Measurements from ENCODE around the gene SAP130.

SAP130 gene

DNA sequence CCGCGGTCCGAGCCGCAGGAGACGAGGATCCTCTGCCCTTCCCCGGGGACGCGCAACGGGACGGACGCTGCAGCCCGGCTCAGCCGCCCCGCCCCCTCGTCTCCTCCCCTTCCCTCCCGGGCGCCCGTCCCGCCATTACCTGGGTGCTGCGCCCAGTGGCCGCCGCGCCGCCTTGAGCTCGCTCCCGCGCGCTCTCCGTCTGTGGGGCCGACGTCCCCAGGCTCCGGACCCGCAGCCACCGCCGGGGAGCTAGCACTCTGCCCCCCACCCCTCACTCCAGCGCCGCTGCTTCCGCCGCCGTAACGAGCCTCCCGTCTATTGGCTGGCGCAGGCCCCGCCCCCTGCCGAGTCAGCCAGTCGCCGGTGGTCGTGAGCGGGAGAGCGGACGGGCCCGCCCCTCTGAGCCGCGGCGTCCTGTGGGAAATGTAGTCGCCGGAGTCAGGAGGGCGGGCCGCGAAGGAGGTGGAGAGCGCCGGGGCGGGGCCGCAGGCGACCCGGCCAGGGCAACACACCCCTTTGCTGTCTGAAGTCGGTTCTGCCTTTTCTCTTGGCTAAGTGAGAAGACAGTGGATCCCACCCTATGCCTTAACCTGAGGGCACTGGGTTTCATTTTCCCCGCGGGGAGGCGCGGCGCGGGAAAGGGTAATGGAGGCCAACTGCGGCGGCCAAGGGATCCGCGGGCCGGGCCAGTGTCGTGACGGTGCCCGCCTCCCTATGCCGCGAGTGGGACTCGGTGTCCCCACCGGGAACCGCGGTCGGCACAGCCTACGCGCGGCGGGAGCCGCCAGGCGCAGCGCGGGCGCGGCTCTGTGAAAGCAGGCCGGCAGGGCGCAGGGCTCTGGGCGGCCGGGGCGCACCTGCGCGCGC is at the start of gene SAP130:
SAP130 (minus strand) TSS at position 259 of the 867 bp plus-strand sequence. CDS start 1,767 bp downstream, outside the sequence.
- Histone ChIP-seq H3K27me3 (ENCODE audit: insufficient read depth, low read depth, severe bottlenecking) (no peaks in the 10 kb centered on the region), H3K36me3 (peaks cover 15% of the 10 kb centered on the region), H3K4me3 (ENCODE audit: low read depth, low read length) (peak within 1 kb of the TSS; percentile 91), H3K9me3 (ENCODE audit: severe bottlenecking) (peaks cover 7% of the 10 kb centered on the region), H3K27ac (peak within 1 kb of the TSS; percentile 89)
- TF ChIP-seq, protein P1, sequence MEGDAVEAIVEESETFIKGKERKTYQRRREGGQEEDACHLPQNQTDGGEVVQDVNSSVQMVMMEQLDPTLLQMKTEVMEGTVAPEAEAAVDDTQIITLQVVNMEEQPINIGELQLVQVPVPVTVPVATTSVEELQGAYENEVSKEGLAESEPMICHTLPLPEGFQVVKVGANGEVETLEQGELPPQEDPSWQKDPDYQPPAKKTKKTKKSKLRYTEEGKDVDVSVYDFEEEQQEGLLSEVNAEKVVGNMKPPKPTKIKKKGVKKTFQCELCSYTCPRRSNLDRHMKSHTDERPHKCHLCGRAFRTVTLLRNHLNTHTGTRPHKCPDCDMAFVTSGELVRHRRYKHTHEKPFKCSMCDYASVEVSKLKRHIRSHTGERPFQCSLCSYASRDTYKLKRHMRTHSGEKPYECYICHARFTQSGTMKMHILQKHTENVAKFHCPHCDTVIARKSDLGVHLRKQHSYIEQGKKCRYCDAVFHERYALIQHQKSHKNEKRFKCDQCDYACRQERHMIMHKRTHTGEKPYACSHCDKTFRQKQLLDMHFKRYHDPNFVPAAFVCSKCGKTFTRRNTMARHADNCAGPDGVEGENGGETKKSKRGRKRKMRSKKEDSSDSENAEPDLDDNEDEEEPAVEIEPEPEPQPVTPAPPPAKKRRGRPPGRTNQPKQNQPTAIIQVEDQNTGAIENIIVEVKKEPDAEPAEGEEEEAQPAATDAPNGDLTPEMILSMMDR (IDR thresholded peaks at IDR 0.05; ENCODE audit: low read depth, low read length), result no peak
- DNase-seq, result peak; percentile 99

DNA sequence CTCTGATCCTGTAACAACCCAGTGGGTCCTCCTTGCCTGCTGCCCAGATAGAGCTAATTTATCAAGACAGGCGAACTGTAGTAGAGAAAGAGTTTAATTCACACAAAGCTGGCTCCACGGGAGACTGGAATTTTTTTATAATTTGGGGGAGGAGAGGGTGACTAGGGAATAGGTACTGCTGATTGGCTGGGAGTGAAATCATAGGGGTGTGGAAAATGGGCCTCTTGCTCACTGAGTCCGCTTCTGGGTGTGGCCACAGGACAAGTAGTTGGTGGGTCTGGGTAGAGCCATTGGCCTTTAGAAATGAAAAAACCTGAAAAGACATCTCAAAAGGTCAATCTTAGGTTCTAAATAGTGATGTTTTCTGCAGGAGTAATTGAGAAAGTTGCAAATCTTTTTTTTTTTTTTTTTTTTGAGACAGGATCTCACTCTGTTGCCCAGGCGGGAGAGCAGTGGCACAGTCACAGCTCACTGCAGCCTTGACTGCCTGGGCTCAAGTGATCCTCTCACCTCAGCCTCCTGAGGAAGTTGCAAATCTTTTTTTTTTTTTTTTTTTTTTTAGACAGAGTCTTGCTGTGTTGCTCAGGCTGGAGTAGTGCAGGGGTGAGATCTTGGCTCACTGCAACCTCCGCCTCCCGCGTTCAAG is 48.7 kb upstream of the SAP130 start:
- TF ChIP-seq, protein P1 (IDR thresholded peaks at IDR 0.05; ENCODE audit: low read depth, low read length), result no peak
- no peak for DNase-seq
- Histone ChIP-seq H3K9me3 (ENCODE audit: severe bottlenecking) (peaks cover 2% of the 10 kb centered on the region), H3K4me3 (ENCODE audit: low read depth, low read length) (no peak overlapping the region), H3K27ac (no peak overlapping the region), H3K27me3 (ENCODE audit: insufficient read depth, low read depth, severe bottlenecking) (no peaks in the 10 kb centered on the region), H3K36me3 (no peaks in the 10 kb centered on the region)

DNA sequence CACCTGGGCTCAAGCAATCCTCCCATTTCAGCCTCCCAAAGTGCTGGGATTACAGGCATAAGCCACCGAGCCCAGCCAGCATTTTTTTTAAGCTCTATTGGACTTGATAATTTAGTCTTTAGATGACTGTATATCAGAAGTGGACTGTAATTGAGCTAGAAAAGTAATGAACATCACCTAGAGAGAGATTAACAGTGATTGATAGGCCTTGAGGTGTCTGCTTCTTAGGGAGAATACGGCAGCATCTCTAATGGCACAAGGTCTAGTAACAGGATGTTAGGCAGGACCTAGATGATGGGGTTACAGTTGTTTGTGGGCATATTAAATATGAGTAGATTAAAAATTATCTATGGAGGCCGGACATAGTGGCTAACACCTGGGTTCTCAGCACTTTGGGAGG is 45.4 kb upstream of the SAP130 start:
- Histone ChIP-seq H3K9me3 (ENCODE audit: severe bottlenecking) (peaks cover 25% of the 10 kb centered on the region), H3K4me3 (ENCODE audit: low read depth, low read length) (no peak overlapping the region), H3K36me3 (no peaks in the 10 kb centered on the region), H3K27me3 (ENCODE audit: insufficient read depth, low read depth, severe bottlenecking) (no peaks in the 10 kb centered on the region), H3K27ac (no peak overlapping the region)
- no peak for DNase-seq
- TF ChIP-seq, protein P1 (IDR thresholded peaks at IDR 0.05; ENCODE audit: low read depth, low read length), result no peak

DNA sequence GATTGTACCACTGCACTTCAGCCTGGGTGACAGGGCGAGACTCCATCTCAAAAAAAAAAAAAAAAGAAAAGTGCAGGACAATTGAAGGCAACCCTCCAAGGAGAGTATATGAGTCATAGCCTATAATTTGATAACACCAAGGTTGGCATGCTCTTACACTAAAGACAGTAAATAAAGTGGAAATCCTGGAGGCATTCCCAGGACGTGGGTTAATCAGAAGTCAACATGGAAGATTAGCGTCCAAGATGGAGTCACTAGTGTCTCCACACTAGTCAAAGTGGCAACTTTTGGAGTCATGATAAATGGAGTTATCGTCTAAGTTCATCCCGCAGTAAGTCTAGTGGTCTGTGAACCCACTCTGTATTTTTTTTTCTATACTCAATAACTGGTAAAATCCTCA is 41.9 kb upstream of the SAP130 start:
- no peaks in the 10 kb centered on the region for H3K36me3 ChIP-seq
- H3K27me3 ChIP-seq (ENCODE audit: insufficient read depth, low read depth, severe bottlenecking), result no peaks in the 10 kb centered on the region
- H3K27ac ChIP-seq, result no peak overlapping the region; the same call in 1 of the 2 replicates
- TF ChIP-seq, protein P1 (IDR thresholded peaks at IDR 0.05; ENCODE audit: low read depth, low read length), result no peak
- no peak overlapping the region for H3K4me3 ChIP-seq (ENCODE audit: low read depth, low read length)
- H3K9me3 ChIP-seq (ENCODE audit: severe bottlenecking), result peaks cover 31% of the 10 kb centered on the region
- no peak for DNase-seq

DNA sequence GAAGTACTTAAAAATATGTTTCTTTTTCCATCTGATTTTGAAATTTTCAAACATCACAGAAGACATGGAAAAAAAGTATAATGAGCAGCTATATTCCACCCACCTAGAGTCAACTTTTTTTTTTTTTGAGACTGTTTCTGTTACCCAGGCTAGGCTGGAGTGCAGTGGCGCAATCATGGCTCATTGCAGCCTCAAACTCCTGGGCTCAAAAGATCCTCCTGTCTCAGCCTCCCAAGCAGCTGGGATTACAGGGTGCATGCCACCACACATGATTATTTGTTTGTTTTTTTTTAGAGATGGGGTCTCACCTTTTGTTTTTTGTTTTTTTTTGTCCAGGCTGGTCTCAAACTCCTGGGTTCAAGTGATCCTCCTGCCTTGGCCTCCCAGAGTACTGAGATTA is 36.5 kb upstream of the SAP130 start:
- no peak overlapping the region for H3K4me3 ChIP-seq (ENCODE audit: low read depth, low read length)
- peaks cover 10% of the 10 kb centered on the region for H3K9me3 ChIP-seq (ENCODE audit: severe bottlenecking)
- TF ChIP-seq, protein P1 (IDR thresholded peaks at IDR 0.05; ENCODE audit: low read depth, low read length), result no peak
- H3K27ac ChIP-seq, result no peak overlapping the region
- no peaks in the 10 kb centered on the region for H3K27me3 ChIP-seq (ENCODE audit: insufficient read depth, low read depth, severe bottlenecking)
- no peak for DNase-seq
- no peaks in the 10 kb centered on the region for H3K36me3 ChIP-seq
